Stimulated activated CD4-positive, alpha-beta T cell treated with anti-CD3 and anti-CD28 coated beads, Interleukin-2, amount 100 ng/mL, for 48 hours (primary cell): Measurements from ENCODE around the gene PCNX2.
"Not testable (repeated sequence)": the region's sequence is repeated elsewhere in the genome, so short reads cannot be mapped to it uniquely, and the experiment has no call there.

Experiments
- DNase-seq, 2 donors: peaks; one replicate each; pipeline ENCODE4 v3.0.0-alpha.2; 2020

Gene PCNX2

DNA sequence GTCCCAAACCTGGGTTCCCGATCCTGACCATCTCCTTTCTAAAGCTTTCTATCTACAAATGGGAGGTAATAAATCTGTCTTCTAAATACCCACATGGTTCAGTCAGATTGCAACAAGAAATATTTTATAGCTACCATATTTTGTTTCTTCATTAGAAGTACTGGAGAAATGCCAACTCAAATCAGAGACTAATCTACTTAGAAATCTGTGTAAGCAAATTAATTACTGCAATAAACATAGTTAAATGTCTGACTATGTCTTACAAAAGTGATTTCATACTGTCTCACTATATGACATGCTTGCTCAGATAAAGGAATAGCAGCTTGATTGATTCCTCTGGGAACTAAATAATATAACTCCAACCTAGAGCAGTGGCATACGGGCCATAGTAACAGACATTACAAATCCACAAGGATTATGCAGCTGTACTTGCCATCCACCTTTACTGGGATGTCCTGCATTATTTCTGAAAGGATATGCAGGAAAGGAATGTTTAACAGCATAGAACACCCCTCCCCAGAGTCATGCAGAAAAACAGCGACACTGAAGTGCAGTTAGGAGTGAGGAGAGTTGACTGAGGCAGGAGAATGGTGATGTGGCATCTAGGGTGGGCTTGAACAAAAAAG, 80.3 kb downstream of the PCNX2 start:
- no peak for DNase-seq

DNA sequence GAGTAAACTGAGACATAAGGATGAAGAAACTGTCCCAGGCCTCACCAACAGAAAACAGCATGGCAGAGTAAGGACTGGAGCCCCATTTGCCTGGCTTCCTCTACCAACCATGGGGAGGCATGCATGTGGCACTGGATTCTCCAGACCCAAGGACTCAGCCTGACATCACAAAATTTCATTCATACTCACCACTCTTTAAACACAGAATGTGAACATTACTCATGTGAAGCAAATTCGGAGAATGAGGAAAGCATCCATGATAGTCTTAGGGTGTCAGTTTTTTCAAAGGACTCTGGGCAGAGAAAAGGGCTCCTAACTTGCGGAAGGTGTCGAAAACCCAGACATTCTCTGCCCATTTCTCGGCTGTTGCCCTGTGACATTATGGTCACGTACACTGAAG, 83.9 kb downstream of the PCNX2 start:
- no peak for DNase-seq

DNA sequence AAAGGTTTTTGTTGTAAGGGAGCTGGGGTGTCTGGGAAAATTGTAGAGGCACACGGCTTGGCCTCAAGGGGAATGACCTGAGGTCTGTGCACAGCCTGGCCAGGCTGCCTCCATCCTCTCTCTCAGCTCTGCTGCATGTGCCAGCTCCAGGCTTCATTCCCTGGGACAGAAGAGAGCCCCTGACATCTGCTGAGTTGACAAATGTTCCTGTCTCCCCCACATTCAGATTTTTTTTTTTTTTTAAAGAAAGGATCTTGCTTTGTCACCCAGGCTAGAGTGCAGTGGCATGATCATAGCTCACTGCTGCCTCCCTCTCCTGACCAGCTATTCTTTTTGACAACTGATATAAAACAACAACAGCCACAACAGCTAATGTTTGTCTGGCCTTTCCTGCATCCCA, 84.4 kb downstream of the PCNX2 start:
- no peak for DNase-seq

GRCh38 chr1:233209481-233209880, 86.0 kb downstream of the PCNX2 start:
- no peak for DNase-seq

GRCh38 chr1:233208687-233209086, 86.8 kb downstream of the PCNX2 start:
- no peak for DNase-seq

DNA sequence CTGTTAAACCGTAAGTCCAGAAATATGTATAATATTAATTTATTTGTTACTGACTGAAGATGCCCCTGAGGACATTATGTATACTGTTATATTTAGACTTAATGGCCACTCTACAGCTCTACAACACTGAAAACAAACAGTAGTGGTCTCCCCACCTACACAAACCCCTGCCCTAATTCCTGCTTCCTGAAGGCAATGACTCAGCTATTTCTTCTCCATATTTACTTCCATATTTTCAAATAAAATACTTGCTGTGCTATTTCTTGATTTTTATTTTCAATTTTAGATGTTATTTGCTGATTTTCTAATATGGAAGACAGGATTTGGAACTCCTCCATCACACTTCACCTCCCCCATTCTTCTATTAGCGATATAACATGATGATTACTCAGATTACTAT, 97.6 kb downstream of the PCNX2 start:
- no peak for DNase-seq

- DNase-seq = no peak
Observed at GRCh38 chr1:233193741-233194140, 101.8 kb downstream of the PCNX2 start.

DNA sequence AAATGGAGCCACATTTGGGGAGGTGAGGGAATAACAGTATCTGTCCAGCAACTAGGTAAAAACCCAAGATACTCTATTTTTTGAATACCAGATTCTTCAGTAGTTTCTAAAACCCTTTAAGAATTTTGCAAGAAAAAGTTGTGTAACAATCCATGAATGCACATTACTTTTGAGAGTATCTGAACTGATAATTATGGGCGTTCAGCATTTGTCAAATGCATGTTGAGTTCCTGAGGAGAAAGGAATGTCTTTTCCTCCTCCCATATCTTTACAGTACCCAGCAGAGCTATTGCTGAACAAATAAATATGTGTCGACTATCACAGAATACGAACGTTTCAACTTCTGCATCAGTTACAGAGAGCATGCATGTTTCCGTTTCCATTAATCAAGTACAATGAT, 104.5 kb downstream of the PCNX2 start:
- DNase-seq = no peak

DNA sequence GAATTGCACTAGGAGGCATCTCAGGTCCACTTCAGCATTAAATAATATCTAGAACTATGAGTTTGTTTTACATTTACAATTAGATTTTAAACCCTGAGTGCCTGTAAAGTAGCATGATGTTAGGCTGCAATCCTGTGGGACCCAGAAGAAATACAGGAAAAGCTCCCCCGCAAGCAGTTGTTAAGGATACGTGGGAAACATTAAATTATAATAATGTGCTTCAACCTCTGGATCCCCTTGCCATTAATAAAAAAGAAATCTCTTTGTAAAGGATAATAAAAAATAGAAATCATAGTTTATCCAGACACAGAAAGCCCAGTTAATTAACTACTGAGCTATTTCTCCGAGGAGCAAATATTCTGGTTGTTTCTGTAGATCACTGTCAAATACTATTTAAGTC, 106.0 kb downstream of the PCNX2 start:
- DNase-seq = no peak

GRCh38 chr1:233188061-233188460, 107.5 kb downstream of the PCNX2 start:
- no peak for DNase-seq

DNA sequence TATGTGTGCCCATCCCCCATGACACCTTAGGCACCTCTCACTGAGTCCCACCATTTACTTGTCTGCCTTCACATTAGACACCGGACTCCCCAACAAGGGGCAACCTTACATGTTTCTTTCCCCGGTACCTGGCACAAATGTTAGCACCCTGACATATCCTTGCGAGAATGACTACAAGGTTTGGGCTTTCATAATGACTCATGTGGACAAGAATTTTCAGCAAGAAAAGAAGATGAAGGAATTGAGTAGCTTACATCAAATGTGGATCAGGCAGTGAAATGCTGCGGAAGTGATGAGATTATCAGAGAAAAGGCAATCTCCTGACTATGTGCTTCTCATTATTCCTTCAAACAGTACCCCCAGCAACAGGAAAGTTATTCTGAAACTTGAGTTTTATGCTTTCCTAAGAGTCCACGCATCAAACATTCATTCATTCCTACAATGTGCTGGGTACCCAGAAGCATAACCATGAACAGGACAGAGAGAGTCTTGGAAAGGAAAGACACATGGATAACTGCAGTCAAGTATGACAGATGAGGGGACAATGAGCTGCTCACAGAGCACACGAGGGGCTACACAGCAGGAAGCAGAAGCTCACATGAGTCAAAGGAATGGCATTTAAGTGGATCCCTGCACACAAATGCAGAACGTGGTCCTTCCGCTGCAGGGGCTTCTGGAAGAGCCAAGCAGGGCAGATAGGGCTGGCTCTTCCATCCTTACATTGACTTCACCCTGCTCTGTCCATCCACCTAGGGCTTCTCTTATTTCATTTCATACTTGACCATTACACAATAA, 112.1 kb downstream of the PCNX2 start:
- DNase-seq = no peak

GRCh38 chr1:233182587-233182986, 112.9 kb downstream of the PCNX2 start:
- DNase-seq = no peak

- no peak for DNase-seq
Observed at GRCh38 chr1:233180641-233181364, 114.7 kb downstream of the PCNX2 start.

GRCh38 chr1:233179638-233180037, 115.9 kb downstream of the PCNX2 start:
- not testable (repeated sequence) for DNase-seq

DNA sequence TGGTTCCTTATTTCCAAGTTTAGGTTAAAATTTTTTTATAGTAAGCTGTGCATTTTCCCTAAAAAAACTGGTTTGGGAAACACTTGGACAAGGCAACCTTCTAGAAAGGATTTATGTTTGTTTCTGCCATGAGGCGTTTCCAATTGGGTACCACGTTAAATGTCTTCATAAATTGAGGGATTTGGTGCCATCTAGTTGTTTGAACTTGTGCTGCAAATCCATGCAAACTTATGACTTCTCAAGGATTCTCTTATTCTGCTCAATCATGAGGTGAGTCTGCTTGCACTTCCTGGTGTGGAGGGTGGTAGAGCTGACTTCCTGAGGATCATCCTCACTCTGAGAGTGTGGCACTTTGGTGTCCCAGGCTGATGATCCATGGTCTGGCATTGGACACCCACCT, 123.3 kb downstream of the PCNX2 start:
- DNase-seq = no peak

DNA sequence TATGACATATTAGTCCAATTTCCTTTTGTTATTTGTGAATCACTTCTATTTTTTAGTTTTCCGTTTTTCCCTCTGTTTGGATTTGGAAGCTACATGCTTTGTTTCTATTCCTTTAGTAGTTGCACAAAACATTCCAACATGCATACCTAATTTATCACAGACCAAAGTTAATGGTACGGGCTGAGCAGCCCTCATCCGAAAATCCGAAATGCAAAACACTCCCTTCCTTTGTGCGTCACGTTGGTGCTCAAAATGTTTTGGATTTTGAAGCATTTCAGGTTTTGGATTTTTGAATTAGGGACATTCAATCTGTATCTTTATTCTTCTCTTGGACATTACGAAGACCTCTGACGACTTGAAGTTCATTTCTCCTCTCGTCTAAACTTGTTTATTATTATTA, 124.8 kb downstream of the PCNX2 start:
- DNase-seq = no peak

DNA sequence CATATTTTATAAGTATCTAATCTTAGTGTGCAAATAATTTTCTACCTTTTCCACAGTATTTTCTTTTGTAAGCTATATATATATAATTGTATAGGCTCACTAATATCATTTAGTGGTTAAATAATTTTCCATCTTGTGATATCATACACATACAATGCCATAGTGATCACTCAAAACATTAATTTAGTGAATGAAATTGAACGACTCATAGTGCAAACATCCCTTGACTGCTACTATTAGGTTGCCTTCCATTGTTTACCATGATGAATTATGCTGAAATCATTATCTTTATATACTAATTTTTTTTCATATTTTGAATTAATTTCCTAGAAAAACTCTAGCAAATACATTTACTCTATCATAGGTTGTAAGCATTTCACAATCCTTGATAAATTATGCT, 127.1 kb downstream of the PCNX2 start:
- DNase-seq = no peak

DNA sequence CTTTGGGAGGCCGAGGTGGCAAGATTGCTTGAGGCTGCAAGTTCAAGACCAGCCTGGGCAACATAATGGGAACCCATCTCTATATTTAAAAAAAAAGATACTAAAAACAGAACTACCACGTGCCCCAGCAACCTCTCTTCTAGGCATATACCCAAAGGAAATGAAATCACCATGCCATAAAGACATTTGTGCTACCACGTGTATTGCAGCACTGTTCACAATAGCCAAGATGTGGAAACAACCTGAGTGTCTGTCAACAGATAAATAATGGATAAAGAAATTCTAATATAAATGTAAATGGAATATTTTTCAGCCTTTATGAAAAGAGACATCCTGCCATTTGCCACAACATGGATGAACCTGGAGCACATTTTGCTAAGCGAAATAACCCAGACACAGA, 128.6 kb downstream of the PCNX2 start:
- no peak for DNase-seq

- DNase-seq = no peak
Observed at GRCh38 chr1:233163696-233164095, 131.8 kb downstream of the PCNX2 start.

DNA sequence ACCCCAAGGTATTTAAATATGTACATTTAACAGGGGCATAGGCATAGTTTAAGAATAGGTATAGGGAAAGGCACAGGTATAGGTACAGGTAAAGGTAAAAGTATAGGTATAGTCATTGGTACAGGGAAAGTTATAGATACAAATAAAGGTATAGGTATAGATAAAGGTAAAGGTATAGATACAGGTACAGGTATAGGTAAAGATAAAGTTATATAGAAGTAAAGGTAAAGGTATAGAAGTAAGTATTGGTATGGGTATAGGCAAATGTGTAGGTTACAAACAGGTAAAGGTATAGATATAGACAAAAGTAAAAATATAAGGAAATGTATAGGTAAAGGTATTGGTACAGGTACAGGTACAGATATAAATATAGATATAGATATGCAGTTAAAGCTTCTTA, 137.2 kb downstream of the PCNX2 start:
- no peak for DNase-seq

- no peak for DNase-seq
Observed at GRCh38 chr1:233157245-233157644, 138.3 kb downstream of the PCNX2 start.

- no peak for DNase-seq
Observed at GRCh38 chr1:233151861-233152260, 143.7 kb downstream of the PCNX2 start.

DNA sequence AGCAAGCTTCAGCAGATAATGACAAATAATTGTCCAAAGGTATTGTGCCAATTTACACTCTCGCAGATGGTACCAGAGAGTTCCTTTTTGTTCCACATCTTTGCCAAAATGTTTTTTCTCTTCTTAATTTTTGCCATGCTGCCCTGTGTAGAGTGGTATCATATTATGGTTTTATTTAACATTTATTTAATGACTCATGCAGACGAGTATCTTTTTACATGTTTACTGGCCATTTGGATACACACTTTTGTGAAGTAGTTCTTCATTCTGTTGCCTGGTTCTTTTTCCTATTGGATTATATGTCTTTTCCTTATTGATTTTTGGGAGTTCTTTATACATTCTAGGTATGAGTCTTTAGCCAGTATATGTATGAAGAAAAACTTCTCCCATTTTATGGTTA, 151.1 kb downstream of the PCNX2 start:
- DNase-seq = no peak

GRCh38 chr1:233143241-233143640, 152.3 kb downstream of the PCNX2 start:
- DNase-seq = no peak
